NOMO-1 (cell line): ENCODE data around the gene NOP9.
"Not testable (repeated sequence)": the region's sequence is repeated elsewhere in the genome, so short reads cannot be mapped to it uniquely, and the experiment has no call there.

Source experiments
- DNase-seq, 2 experiments: peaks; one replicate each; lab custom pipeline; 2025; ENCODE audit not compliant: unreplicated experiment in 2 of 2; lab: John Stamatoyannopoulos, UW

Gene NOP9

GRCh38 chr14:24323341-24323740, 23.7 kb downstream of the NOP9 start:
- DNase-seq: no peak

- no peak for DNase-seq
Observed at GRCh38 chr14:24324024-24324423, 24.4 kb downstream of the NOP9 start.

GRCh38 chr14:24325041-24325530, 25.4 kb downstream of the NOP9 start:
- no peak for DNase-seq

- DNase-seq: no peak
Observed at GRCh38 chr14:24325963-24326362, 26.3 kb downstream of the NOP9 start.

GRCh38 chr14:24327303-24327702, 27.7 kb downstream of the NOP9 start:
- DNase-seq: peak; percentile 25 to 37

- DNase-seq: not testable (repeated sequence)
Observed at GRCh38 chr14:24327914-24328313, 28.3 kb downstream of the NOP9 start.

GRCh38 chr14:24329073-24329663, 29.5 kb downstream of the NOP9 start:
- no peak for DNase-seq

GRCh38 chr14:24329736-24330135, 30.1 kb downstream of the NOP9 start:
- DNase-seq: peak; percentile 35 to 56

- no peak for DNase-seq
Observed at GRCh38 chr14:24330973-24331674, 31.5 kb downstream of the NOP9 start.

GRCh38 chr14:24331731-24332267, 32.1 kb downstream of the NOP9 start:
- no peak for DNase-seq

- DNase-seq: peak; percentile 39 to 76
Observed at GRCh38 chr14:24332268-24332993, 32.8 kb downstream of the NOP9 start.

- DNase-seq: no peak
Observed at GRCh38 chr14:24334431-24335291, 35.0 kb downstream of the NOP9 start, which contains the start of gene ADCY4. Gene ADCY4 (minus strand): TSS chr14:24335071. CDS start chr14:24334652, 419 bp downstream.

GRCh38 chr14:24335461-24336171, 36.0 kb downstream of the NOP9 start:
- DNase-seq: peak; percentile 50 to 58

GRCh38 chr14:24337144-24337823, 37.6 kb downstream of the NOP9 start:
- no peak for DNase-seq

GRCh38 chr14:24337824-24338175, 38.1 kb downstream of the NOP9 start:
- no peak for DNase-seq

- DNase-seq: no peak
Observed at GRCh38 chr14:24338843-24339242, 39.2 kb downstream of the NOP9 start.

- DNase-seq: peak; percentile 74 to 76
Observed at GRCh38 chr14:24339284-24340151, 39.9 kb downstream of the NOP9 start, which contains the start of gene RIPK3. Gene RIPK3 (minus strand): TSS chr14:24339991. CDS start chr14:24339826, 165 bp downstream.

GRCh38 chr14:24340606-24341005, 41.0 kb downstream of the NOP9 start:
- DNase-seq: no peak
